ENCODE data around the gene TMEM247. TPM values are rescaled to one million over a fixed set of nuclear protein-coding genes. Genes with fewer than 3 reads are reported as not detected.

The TMEM247 gene
- total RNA-seq, 1 experiment from 2014 or later, result not detected

DNA sequence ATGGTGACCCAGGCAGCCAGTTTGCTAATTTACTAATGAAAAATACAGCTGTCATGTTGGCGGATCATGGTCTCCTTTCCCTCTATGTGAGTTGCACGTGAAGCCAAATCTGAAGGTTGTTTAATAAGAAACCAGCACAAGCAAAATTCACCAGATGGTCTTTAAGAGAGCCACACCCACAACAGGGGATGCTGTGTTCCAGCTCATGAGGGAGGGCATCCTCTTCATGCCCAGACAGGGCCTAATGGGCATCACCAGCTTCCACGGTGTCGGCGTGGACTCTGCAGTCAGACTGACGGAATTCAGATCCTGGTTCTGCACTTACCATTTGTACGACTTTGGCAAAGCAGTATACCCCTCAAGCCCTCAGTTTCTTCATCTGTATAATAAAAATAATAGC is 39.9 kb downstream of the TMEM247 start:
- H4K5ac ChIP-seq (ENCODE audit: insufficient read length, low read depth, low read length), result no peak overlapping the region
- H2BK120ac ChIP-seq (ENCODE audit: low read depth, low read length, poor library complexity, severe bottlenecking), result no peak overlapping the region
- no peaks in the 10 kb centered on the region for H3K27me3 ChIP-seq (ENCODE audit: insufficient read depth, low read length)
- no peak for DNase-seq
- Mint-ChIP-seq H3K4me1 (no peaks in the 10 kb centered on the region), H3K4me3 (no peak overlapping the region), H3K27ac (no peak overlapping the region), H3K36me3 (ENCODE audit: insufficient read depth in 1 of 3, low read depth in 3 of 3) (no peaks in the 10 kb centered on the region), H3K27me3 (ENCODE audit: low read depth) (no peaks in the 10 kb centered on the region), H3K9me3 (peaks cover 0 to 5% of the 10 kb centered on the region in 2 experiments; a peak in 4 of 5 replicates)
- H2AK5ac ChIP-seq (ENCODE audit: insufficient read length, low read length), result no peak overlapping the region
- H3K56ac ChIP-seq (ENCODE audit: insufficient read length, low read depth, low read length), result no peak overlapping the region
- no peak overlapping the region for H3K23ac ChIP-seq (ENCODE audit: insufficient read length, low read depth, low read length)
- no peaks in the 10 kb centered on the region for H3K23me2 ChIP-seq (ENCODE audit: insufficient read length, low read depth, low read length, poor library complexity, severe bottlenecking)
- H4K8ac ChIP-seq (replicated peaks; ENCODE audit: insufficient read length, low read depth, low read length), result no peak overlapping the region
- no peaks in the 10 kb centered on the region for H3K79me2 ChIP-seq (ENCODE audit: insufficient read depth, low read length)
- no peak overlapping the region for H2BK20ac ChIP-seq (ENCODE audit: low read depth, low read length, poor library complexity, severe bottlenecking)
- H3K4me2 ChIP-seq (ENCODE audit: insufficient read depth, insufficient read length, low read length), result no peak overlapping the region
- H3K18ac ChIP-seq (ENCODE audit: insufficient read length, low read depth, low read length), result no peak overlapping the region
- H4K20me1 ChIP-seq (ENCODE audit: control insufficient read depth, insufficient read depth, insufficient read length), result no peaks in the 10 kb centered on the region
- no peak overlapping the region for H3K9ac ChIP-seq (ENCODE audit: extremely low read depth, insufficient read length, low read length)
- no peak overlapping the region for H3K4ac ChIP-seq (ENCODE audit: low read depth, low read length)
- no CpG with 5 or more reads among the region's 7 CpGs for WGBS (ENCODE audit: extremely low coverage, insufficient read length, low lambda C conversion rate)
- H4K91ac ChIP-seq (ENCODE audit: insufficient read length, low read depth, low read length), result no peak overlapping the region
- no peaks in the 10 kb centered on the region for H3K4me1 ChIP-seq (ENCODE audit: insufficient read depth, low read length)
- H3K9me3 ChIP-seq (ENCODE audit: control insufficient read depth, low read depth, low read length), result no peaks in the 10 kb centered on the region
- H3T11ph ChIP-seq (ENCODE audit: low read length), result no peak overlapping the region
- no peak overlapping the region for H2AFZ ChIP-seq (ENCODE audit: low read length)
- no peak overlapping the region for H2BK12ac ChIP-seq (ENCODE audit: insufficient read length, low read depth, low read length)
- H3K27ac ChIP-seq (ENCODE audit: insufficient read length, low read depth, low read length), result no peak overlapping the region
- TF ChIP-seq, protein P1, sequence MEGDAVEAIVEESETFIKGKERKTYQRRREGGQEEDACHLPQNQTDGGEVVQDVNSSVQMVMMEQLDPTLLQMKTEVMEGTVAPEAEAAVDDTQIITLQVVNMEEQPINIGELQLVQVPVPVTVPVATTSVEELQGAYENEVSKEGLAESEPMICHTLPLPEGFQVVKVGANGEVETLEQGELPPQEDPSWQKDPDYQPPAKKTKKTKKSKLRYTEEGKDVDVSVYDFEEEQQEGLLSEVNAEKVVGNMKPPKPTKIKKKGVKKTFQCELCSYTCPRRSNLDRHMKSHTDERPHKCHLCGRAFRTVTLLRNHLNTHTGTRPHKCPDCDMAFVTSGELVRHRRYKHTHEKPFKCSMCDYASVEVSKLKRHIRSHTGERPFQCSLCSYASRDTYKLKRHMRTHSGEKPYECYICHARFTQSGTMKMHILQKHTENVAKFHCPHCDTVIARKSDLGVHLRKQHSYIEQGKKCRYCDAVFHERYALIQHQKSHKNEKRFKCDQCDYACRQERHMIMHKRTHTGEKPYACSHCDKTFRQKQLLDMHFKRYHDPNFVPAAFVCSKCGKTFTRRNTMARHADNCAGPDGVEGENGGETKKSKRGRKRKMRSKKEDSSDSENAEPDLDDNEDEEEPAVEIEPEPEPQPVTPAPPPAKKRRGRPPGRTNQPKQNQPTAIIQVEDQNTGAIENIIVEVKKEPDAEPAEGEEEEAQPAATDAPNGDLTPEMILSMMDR (conservative IDR thresholded peaks at IDR 0.05), result no peak
- no peak overlapping the region for H2BK5ac ChIP-seq (ENCODE audit: insufficient read length, low read length)
- H3K14ac ChIP-seq (ENCODE audit: insufficient read depth, low read length), result no peak overlapping the region
- H3K79me1 ChIP-seq (ENCODE audit: insufficient read depth, low read depth, low read length, poor library complexity, severe bottlenecking), result no peaks in the 10 kb centered on the region
- no peak overlapping the region for H2BK15ac ChIP-seq (ENCODE audit: low read depth, low read length)

Data from H9 (cell line).